Measurements from ENCODE around the gene CEP57L1. TPM values are rescaled to one million over a fixed set of nuclear protein-coding genes. Genes with fewer than 3 reads are reported as not detected.

The CEP57L1 gene
- total RNA-seq, 1 experiment from 2014 or later: 26.4 TPM

- Histone ChIP-seq H3K79me2 (ENCODE audit: low read length) (no peaks in the 10 kb centered on the region), H3K9me3 (ENCODE audit: low read length) (no peaks in the 10 kb centered on the region), H3K4me1 (ENCODE audit: insufficient read depth, low read length) (peaks cover 17% of the 10 kb centered on the region), H3K36me3 (ENCODE audit: low read depth, low read length) (no peaks in the 10 kb centered on the region), H3K4me2 (ENCODE audit: low read length) (no peak overlapping the region), H3K9me2 (replicated peaks; ENCODE audit: low read length) (no peaks in the 10 kb centered on the region), H3K4me3 (ENCODE audit: low read length) (no peak overlapping the region), H2AFZ (ENCODE audit: low read length) (no peak overlapping the region), H4K20me1 (ENCODE audit: low read length) (no peaks in the 10 kb centered on the region), H3K27me3 (ENCODE audit: low read length) (no peaks in the 10 kb centered on the region), H3K9ac (ENCODE audit: low read length) (no peak overlapping the region), H3F3A (ENCODE audit: low read length, unreplicated experiment) (no peaks in the 10 kb centered on the region), H3K27ac (ENCODE audit: low read length) (no peak overlapping the region)
- intact Hi-C loops (cut with micrococcal nuclease): loop anchor here (5.0 kb wide), 1 partner anchor 113 kb away; no protein-coding TSS in a partner anchor
- BruUV-seq (replicated peaks): no TSS peak
- ATAC-seq (no peak), DNase-seq (no peak)
- ChIA-PET POLR2A (ENCODE audit: unreplicated experiment) (interaction anchor here (0.6 kb wide), 1 partner anchor 112 kb away, joined by 3 read pairs; no protein-coding TSS in a partner anchor), CTCF (no interaction called here)
- TF ChIP-seq EZH2 (IDR thresholded peaks at IDR 0.05; ENCODE audit: low read length, unreplicated experiment): no peak
- TF ChIP-seq EZH2phosphoT487 (IDR thresholded peaks at IDR 0.05; ENCODE audit: borderline replicate concordance, low read length): no peak
- TF ChIP-seq, protein P1, sequence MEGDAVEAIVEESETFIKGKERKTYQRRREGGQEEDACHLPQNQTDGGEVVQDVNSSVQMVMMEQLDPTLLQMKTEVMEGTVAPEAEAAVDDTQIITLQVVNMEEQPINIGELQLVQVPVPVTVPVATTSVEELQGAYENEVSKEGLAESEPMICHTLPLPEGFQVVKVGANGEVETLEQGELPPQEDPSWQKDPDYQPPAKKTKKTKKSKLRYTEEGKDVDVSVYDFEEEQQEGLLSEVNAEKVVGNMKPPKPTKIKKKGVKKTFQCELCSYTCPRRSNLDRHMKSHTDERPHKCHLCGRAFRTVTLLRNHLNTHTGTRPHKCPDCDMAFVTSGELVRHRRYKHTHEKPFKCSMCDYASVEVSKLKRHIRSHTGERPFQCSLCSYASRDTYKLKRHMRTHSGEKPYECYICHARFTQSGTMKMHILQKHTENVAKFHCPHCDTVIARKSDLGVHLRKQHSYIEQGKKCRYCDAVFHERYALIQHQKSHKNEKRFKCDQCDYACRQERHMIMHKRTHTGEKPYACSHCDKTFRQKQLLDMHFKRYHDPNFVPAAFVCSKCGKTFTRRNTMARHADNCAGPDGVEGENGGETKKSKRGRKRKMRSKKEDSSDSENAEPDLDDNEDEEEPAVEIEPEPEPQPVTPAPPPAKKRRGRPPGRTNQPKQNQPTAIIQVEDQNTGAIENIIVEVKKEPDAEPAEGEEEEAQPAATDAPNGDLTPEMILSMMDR (conservative IDR thresholded peaks at IDR 0.05; ENCODE audit: low read depth, low read length): no peak
Measured at GRCh38 chr6:109184638-109185037, 89.3 kb downstream of the CEP57L1 start.

DNA sequence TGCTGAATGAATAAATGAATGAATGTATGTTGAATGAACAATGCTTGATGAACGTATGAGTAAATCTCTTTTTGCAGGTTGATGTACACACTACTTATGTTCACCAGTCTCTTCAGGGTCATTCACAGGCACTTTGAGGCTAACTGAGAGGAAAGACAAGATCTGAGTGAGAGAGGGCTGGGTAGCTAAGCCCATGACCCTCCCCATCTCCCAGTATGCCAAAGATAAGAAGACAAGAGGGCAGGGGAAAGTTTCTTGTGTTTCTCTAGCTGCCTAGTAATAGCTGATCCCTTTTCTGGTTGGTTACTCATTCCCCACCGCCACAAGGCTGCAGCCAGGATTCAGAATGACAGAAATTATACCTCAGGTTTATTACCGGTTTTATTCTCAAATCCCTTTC is 90.7 kb downstream of the CEP57L1 start:
- no peak for TF ChIP-seq EZH2 (IDR thresholded peaks at IDR 0.05; ENCODE audit: low read length, unreplicated experiment)
- TF ChIP-seq, protein P1 (conservative IDR thresholded peaks at IDR 0.05; ENCODE audit: low read depth, low read length): no peak
- TF ChIP-seq EZH2phosphoT487 (IDR thresholded peaks at IDR 0.05; ENCODE audit: borderline replicate concordance, low read length): no peak
- H3K4me3 ChIP-seq (ENCODE audit: low read length): no peak overlapping the region
- H3F3A ChIP-seq (ENCODE audit: low read length, unreplicated experiment): no peaks in the 10 kb centered on the region
- no peak overlapping the region for H2AFZ ChIP-seq (ENCODE audit: low read length)
- H3K9me3 ChIP-seq (ENCODE audit: low read length): no peaks in the 10 kb centered on the region
- no peak overlapping the region for H3K27ac ChIP-seq (ENCODE audit: low read length)
- peak; percentile 39; the same call in 1 of the 2 replicates for ATAC-seq
- peaks cover 17% of the 10 kb centered on the region for H3K4me1 ChIP-seq (ENCODE audit: insufficient read depth, low read length)
- H3K9ac ChIP-seq (ENCODE audit: low read length): no peak overlapping the region
- H3K4me2 ChIP-seq (ENCODE audit: low read length): peak overlapping the region; percentile 38; the same call in 1 of the 2 replicates
- BruUV-seq (replicated peaks): no TSS peak
- no peaks in the 10 kb centered on the region for H4K20me1 ChIP-seq (ENCODE audit: low read length)
- no peaks in the 10 kb centered on the region for H3K36me3 ChIP-seq (ENCODE audit: low read depth, low read length)
- no peaks in the 10 kb centered on the region for H3K27me3 ChIP-seq (ENCODE audit: low read length)
- ChIA-PET POLR2A (ENCODE audit: unreplicated experiment) (interaction anchor here (0.5 kb wide), 1 partner anchor 92 kb away, joined by 3 read pairs; no protein-coding TSS in a partner anchor), CTCF (no interaction called here)
- no peaks in the 10 kb centered on the region for H3K79me2 ChIP-seq (ENCODE audit: low read length)
- no peaks in the 10 kb centered on the region for H3K9me2 ChIP-seq (replicated peaks; ENCODE audit: low read length)
- intact Hi-C loops (cut with micrococcal nuclease): loop anchor here (5.0 kb wide), 1 partner anchor 111 kb away; no protein-coding TSS in a partner anchor
- DNase-seq: peak; percentile 34

GRCh38 chr6:109187399-109188114 is 92.2 kb downstream of the CEP57L1 start:
- intact Hi-C loops (cut with micrococcal nuclease): loop anchor here (1.0 to 5.0 kb wide), 4 partner anchors 110 to 210 kb away; no protein-coding TSS in a partner anchor
- TF ChIP-seq EZH2 (IDR thresholded peaks at IDR 0.05; ENCODE audit: low read length, unreplicated experiment): no peak
- TF ChIP-seq, protein P1 (conservative IDR thresholded peaks at IDR 0.05; ENCODE audit: low read depth, low read length): peak; percentile 92
- Histone ChIP-seq H3K4me3 (ENCODE audit: low read length) (no peak overlapping the region), H3K27me3 (ENCODE audit: low read length) (no peaks in the 10 kb centered on the region), H2AFZ (ENCODE audit: low read length) (no peak overlapping the region), H3K4me1 (ENCODE audit: insufficient read depth, low read length) (peaks cover 17% of the 10 kb centered on the region), H3K27ac (ENCODE audit: low read length) (no peak overlapping the region), H3K9me2 (replicated peaks; ENCODE audit: low read length) (no peaks in the 10 kb centered on the region), H3K36me3 (ENCODE audit: low read depth, low read length) (no peaks in the 10 kb centered on the region), H4K20me1 (ENCODE audit: low read length) (no peaks in the 10 kb centered on the region), H3K9me3 (ENCODE audit: low read length) (no peaks in the 10 kb centered on the region), H3K79me2 (ENCODE audit: low read length) (no peaks in the 10 kb centered on the region), H3F3A (ENCODE audit: low read length, unreplicated experiment) (no peaks in the 10 kb centered on the region), H3K9ac (ENCODE audit: low read length) (no peak overlapping the region), H3K4me2 (ENCODE audit: low read length) (no peak overlapping the region)
- no TSS peak for BruUV-seq (replicated peaks)
- DNase-seq (peak; percentile 72), ATAC-seq (peak; percentile 74)
- CTCF ChIA-PET: interaction anchor here (2.0 kb wide), 1 partner anchor 196 kb away, joined by 8 read pairs; no protein-coding TSS in a partner anchor
- POLR2A ChIA-PET (ENCODE audit: unreplicated experiment): interaction anchor here (1.0 kb wide), 1 partner anchor 196 kb away, joined by 6 read pairs; no protein-coding TSS in a partner anchor
